ENCODE measurements around the gene PRKCH. TPM values are rescaled to one million over a fixed set of nuclear protein-coding genes. Genes with fewer than 3 reads are reported as not detected.

The PRKCH gene
- total and polyA plus RNA-seq, 10 of the 15 experiments (the other 5 are each of a cell fraction or from before 2014, with no cell fraction given): 10.7 to 140 (median 33.2) TPM

DNA sequence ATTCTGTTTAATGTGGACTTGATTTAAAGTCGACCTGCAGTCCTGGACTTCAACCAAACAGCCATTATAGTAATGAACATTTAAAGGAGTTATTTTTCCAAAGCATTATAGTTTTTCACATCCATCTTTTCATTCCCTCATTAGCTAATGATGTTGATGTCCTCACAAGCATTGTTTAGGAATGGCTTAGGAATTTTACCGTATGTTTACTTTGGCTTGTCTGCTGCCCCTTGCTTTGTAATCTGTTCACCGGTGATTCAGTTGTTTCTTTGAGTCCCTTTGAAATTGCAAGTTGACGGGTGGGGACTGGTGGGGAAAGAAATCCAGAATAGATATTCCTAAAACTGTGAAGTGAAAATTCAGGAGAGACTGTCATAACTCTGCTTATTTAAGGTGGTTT is 25.4 kb downstream of the PRKCH start:
- 91% methylated on average over 4 of the region's 4 CpGs for WGBS (ENCODE audit: insufficient coverage, insufficient replicate concordance, low lambda C conversion rate, missing lambda C conversion rate)
- peaks cover 0 to 2% of the 10 kb centered on the region in 2 experiments; a peak in 2 of 4 replicates for H3K36me3 ChIP-seq (ENCODE audit: control insufficient read depth in 2 of 2, insufficient read depth in 2 of 2, low read length in 1 of 2)
- TF ChIP-seq, protein P1, sequence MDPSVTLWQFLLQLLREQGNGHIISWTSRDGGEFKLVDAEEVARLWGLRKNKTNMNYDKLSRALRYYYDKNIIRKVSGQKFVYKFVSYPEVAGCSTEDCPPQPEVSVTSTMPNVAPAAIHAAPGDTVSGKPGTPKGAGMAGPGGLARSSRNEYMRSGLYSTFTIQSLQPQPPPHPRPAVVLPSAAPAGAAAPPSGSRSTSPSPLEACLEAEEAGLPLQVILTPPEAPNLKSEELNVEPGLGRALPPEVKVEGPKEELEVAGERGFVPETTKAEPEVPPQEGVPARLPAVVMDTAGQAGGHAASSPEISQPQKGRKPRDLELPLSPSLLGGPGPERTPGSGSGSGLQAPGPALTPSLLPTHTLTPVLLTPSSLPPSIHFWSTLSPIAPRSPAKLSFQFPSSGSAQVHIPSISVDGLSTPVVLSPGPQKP (IDR thresholded peaks at IDR 0.05; ENCODE audit: low read depth, low read length): no peak
- TF ChIP-seq, protein P2, sequence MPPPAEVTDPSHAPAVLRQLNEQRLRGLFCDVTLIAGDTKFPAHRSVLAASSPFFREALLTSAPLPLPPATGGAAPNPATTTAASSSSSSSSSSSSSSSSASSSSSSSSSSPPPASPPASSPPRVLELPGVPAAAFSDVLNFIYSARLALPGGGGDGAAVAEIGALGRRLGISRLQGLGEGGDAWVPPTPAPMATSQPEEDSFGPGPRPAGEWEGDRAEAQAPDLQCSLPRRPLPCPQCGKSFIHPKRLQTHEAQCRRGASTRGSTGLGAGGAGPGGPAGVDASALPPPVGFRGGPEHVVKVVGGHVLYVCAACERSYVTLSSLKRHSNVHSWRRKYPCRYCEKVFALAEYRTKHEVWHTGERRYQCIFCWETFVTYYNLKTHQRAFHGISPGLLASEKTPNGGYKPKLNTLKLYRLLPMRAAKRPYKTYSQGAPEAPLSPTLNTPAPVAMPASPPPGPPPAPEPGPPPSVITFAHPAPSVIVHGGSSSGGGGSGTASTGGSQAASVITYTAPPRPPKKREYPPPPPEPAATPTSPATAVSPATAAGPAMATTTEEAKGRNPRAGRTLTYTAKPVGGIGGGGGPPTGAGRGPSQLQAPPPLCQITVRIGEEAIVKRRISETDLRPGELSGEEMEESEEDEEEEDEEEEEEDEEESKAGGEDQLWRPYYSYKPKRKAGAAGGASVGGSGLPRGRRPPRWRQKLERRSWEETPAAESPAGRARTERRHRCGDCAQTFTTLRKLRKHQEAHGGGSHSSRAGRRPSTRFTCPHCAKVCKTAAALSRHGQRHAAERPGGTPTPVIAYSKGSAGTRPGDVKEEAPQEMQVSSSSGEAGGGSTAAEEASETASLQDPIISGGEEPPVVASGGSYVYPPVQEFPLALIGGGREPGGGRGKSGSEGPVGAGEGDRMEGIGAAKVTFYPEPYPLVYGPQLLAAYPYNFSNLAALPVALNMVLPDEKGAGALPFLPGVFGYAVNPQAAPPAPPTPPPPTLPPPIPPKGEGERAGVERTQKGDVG (CRISPR knock-in tag; IDR thresholded peaks at IDR 0.05): no peak
- TF ChIP-seq BHLHE40 (IDR thresholded peaks at IDR 0.05; ENCODE audit: borderline replicate concordance in 1 of 2, low read depth in 2 of 2, low read length in 1 of 2) (no peak), RBBP5 (conservative IDR thresholded peaks at IDR 0.05) (no peak), CHD4 (IDR thresholded peaks at IDR 0.05) (no peak)
- TF ChIP-seq, protein P3, sequence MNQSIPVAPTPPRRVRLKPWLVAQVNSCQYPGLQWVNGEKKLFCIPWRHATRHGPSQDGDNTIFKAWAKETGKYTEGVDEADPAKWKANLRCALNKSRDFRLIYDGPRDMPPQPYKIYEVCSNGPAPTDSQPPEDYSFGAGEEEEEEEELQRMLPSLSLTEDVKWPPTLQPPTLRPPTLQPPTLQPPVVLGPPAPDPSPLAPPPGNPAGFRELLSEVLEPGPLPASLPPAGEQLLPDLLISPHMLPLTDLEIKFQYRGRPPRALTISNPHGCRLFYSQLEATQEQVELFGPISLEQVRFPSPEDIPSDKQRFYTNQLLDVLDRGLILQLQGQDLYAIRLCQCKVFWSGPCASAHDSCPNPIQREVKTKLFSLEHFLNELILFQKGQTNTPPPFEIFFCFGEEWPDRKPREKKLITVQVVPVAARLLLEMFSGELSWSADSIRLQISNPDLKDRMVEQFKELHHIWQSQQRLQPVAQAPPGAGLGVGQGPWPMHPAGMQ (IDR thresholded peaks at IDR 0.05; ENCODE audit: borderline replicate concordance): no peak
- no peak overlapping the region; the same call in 1 of the 2 replicates for H3K4me2 ChIP-seq (ENCODE audit: control insufficient read depth, insufficient read depth)
- ChIA-PET CTCF (interaction anchor here (1.2 to 1.9 kb wide), 5 partner anchors 13 to 114 kb away, joined by 4 to 6 read pairs (median 5); no protein-coding TSS in a partner anchor), RAD21 (ENCODE audit: unreplicated experiment) (interaction anchor here (1.1 to 2.0 kb wide), 8 partner anchors 9 to 41 kb away, joined by 3 to 12 read pairs (median 5); no protein-coding TSS in a partner anchor), POLR2A (interaction anchor here (0.6 to 8.3 kb wide), 9 partner anchors 13 to 84 kb away, joined by 3 to 74 read pairs (median 4); no protein-coding TSS in a partner anchor), SMC1A (ENCODE audit: uncharacterized antibody, unreplicated experiment) (interaction anchor here (0.8 to 8.4 kb wide), 15 partner anchors 8 to 93 kb away, joined by 3 to 66 read pairs (median 10); no protein-coding TSS in a partner anchor)
- FAIRE-seq (no peak), ATAC-seq (no peak), DNase-seq (ENCODE audit: low read depth, low spot score) (no peak)
- no peaks in the 10 kb centered on the region for H3K27me3 ChIP-seq (replicated peaks in 1 of 2; ENCODE audit: control insufficient read depth in 2 of 2, insufficient read depth in 2 of 2, low read length in 1 of 2)
- peaks cover 99% of the 10 kb centered on the region for H3K79me2 ChIP-seq (ENCODE audit: control insufficient read depth, insufficient read depth, low read length)
- H3K4me3 ChIP-seq: no peak overlapping the region
- no peaks in the 10 kb centered on the region for H4K20me1 ChIP-seq (ENCODE audit: control insufficient read depth, insufficient read depth)
- peaks cover 70% of the 10 kb centered on the region for H3K4me1 ChIP-seq (ENCODE audit: control insufficient read depth, insufficient read depth, low read length)
- no peak overlapping the region for H3K9ac ChIP-seq (ENCODE audit: control insufficient read depth, insufficient read depth, low read length)
- no TSS peak for BruUV-seq (replicated peaks)
- no peaks in the 10 kb centered on the region; the same call in 2 of the 3 replicates for H3K9me3 ChIP-seq (replicated peaks; ENCODE audit: control insufficient read depth, insufficient read depth, low read length)
- no peak overlapping the region for H3K27ac ChIP-seq (ENCODE audit: control insufficient read depth, insufficient read depth)
- H2AFZ ChIP-seq (ENCODE audit: control insufficient read depth, low read depth, low read length): no peak overlapping the region
- in situ Hi-C loops (cut with MboI): no loop called here
- intact Hi-C loops (cut with micrococcal nuclease; ENCODE audit: unreplicated experiment): no loop called here

Measured in GM12878 (cell line).